ENCODE measurements around the gene B4GAT1. TPM values are rescaled to one million over a fixed set of nuclear protein-coding genes. Genes with fewer than 3 reads are reported as not detected.
A peak's percentile ranks its signal among the peaks of the same experiment; 100 is the strongest.

Gene B4GAT1
- total and polyA plus RNA-seq, 2 of the 13 experiments (the other 11 are each of a cell fraction or from before 2014, with no cell fraction given): 40.4 to 109 TPM

GRCh38 chr11:66302656-66303055 is 44.8 kb downstream of the B4GAT1 start:
- no peaks in the 10 kb centered on the region for H4K20me1 ChIP-seq (ENCODE audit: insufficient read depth, low read length)
- 44% methylated on average over 12 of the region's 12 CpGs for WGBS (ENCODE audit: low lambda C conversion rate)
- FAIRE-seq (no peak), ATAC-seq (no peak), DNase-seq (ENCODE audit: low spot score) (no peak)
- ChIA-PET POLR2A (interaction anchor here (1.8 to 1.9 kb wide), 2 partner anchors 10 to 14 kb away, joined by 9 to 14 read pairs; partner anchors contain the start of gene YIF1A), CTCF (ENCODE audit: low intra/inter-chr PET ratio, low total read pairs) (no interaction called here)
- H3K4me2 ChIP-seq (ENCODE audit: low read depth, low read length): no peak overlapping the region
- no peaks in the 10 kb centered on the region for H3K9me3 ChIP-seq (ENCODE audit: low read length)
- no peak overlapping the region for H3K4me3 ChIP-seq (replicated peaks in 1 of 3; ENCODE audit: insufficient read depth in 1 of 3, low read depth in 2 of 3, low read length in 3 of 3)
- H3K9ac ChIP-seq (ENCODE audit: insufficient read depth, low read depth, low read length): no peak overlapping the region
- H3K79me2 ChIP-seq (ENCODE audit: insufficient read depth, low read length): no peaks in the 10 kb centered on the region
- no peak overlapping the region for H2AFZ ChIP-seq (ENCODE audit: low read length)
- in situ Hi-C loops (cut with HindIII; ENCODE audit: extremely low pct_ligation_motif_present, low pct_unique_long_range_greater_than_20kb) (no loop called here), intact Hi-C loops (cut with micrococcal nuclease; ENCODE audit: unreplicated experiment) (no loop called here)
- no TSS peak for BruUV-seq (replicated peaks)
- TF ChIP-seq ZNF572 (CRISPR knock-in tag; IDR thresholded peaks at IDR 0.05) (no peak), ZNF18 (CRISPR knock-in tag; IDR thresholded peaks at IDR 0.05; ENCODE audit: insufficient replicate concordance) (no peak), ZNF232 (CRISPR knock-in tag; IDR thresholded peaks at IDR 0.05; ENCODE audit: borderline replicate concordance) (no peak)
- no peaks in the 10 kb centered on the region for H3K4me1 ChIP-seq (ENCODE audit: insufficient read depth, low read length)
- H3K27ac ChIP-seq (ENCODE audit: extremely low read length, insufficient read depth, low read length): no peak overlapping the region
- H3K36me3 ChIP-seq (replicated peaks in 1 of 2; ENCODE audit: control insufficient read depth in 1 of 2, insufficient read depth in 2 of 2, low read length in 2 of 2): no peaks in the 10 kb centered on the region
- H3K27me3 ChIP-seq (ENCODE audit: control insufficient read depth in 1 of 2, insufficient read depth in 2 of 2, low read length in 2 of 2): peaks cover 1 to 11% of the 10 kb centered on the region in 2 experiments; a peak in 4 of 5 replicates

GRCh38 chr11:66299186-66299585 is 48.2 kb downstream of the B4GAT1 start:
- no TSS peak for BruUV-seq (replicated peaks)
- CTCF ChIA-PET (ENCODE audit: low intra/inter-chr PET ratio, low total read pairs): no interaction called here
- FAIRE-seq (no peak), DNase-seq (ENCODE audit: low spot score) (no peak), ATAC-seq (peak; percentile 20; the same call in 1 of the 3 replicates)
- no peak overlapping the region for H3K9ac ChIP-seq (ENCODE audit: insufficient read depth, low read depth, low read length)
- H2AFZ ChIP-seq (ENCODE audit: low read length): no peak overlapping the region
- POLR2A ChIA-PET: interaction anchor here (2.2 kb wide), 1 partner anchor 13 kb away, joined by 10 read pairs; no protein-coding TSS in a partner anchor
- no peaks in the 10 kb centered on the region for H3K9me3 ChIP-seq (ENCODE audit: low read length)
- no peak overlapping the region for H3K4me2 ChIP-seq (ENCODE audit: low read depth, low read length)
- in situ Hi-C loops (cut with HindIII; ENCODE audit: extremely low pct_ligation_motif_present, low pct_unique_long_range_greater_than_20kb): no loop called here
- no peak overlapping the region for H3K27ac ChIP-seq (ENCODE audit: extremely low read length, insufficient read depth, low read length)
- no peaks in the 10 kb centered on the region for H4K20me1 ChIP-seq (ENCODE audit: insufficient read depth, low read length)
- H3K4me1 ChIP-seq (ENCODE audit: insufficient read depth, low read length): 0 out of 2 replicates have a peak, but pooled peaks cover 6% of the 10 kb centered on the region
- H3K27me3 ChIP-seq (ENCODE audit: control insufficient read depth in 1 of 2, insufficient read depth in 2 of 2, low read length in 2 of 2): peaks cover 3 to 19% of the 10 kb centered on the region in 2 experiments; a peak in 4 of 5 replicates
- H3K4me3 ChIP-seq (replicated peaks in 1 of 3; ENCODE audit: insufficient read depth in 1 of 3, low read depth in 2 of 3, low read length in 3 of 3): no peak overlapping the region
- 5% methylated on average over 3 of the region's 3 CpGs for WGBS (ENCODE audit: low lambda C conversion rate)
- intact Hi-C loops (cut with micrococcal nuclease; ENCODE audit: unreplicated experiment): no loop called here
- no peaks in the 10 kb centered on the region for H3K79me2 ChIP-seq (ENCODE audit: insufficient read depth, low read length)
- H3K36me3 ChIP-seq (replicated peaks in 1 of 2; ENCODE audit: control insufficient read depth in 1 of 2, insufficient read depth in 2 of 2, low read length in 2 of 2): no peaks in the 10 kb centered on the region
- TF ChIP-seq FOXA3 (CRISPR knock-in tag; IDR thresholded peaks at IDR 0.05) (no peak), ZNF33A (CRISPR knock-in tag; IDR thresholded peaks at IDR 0.05; ENCODE audit: borderline replicate concordance) (no peak), JUN (CRISPR knock-in tag; IDR thresholded peaks at IDR 0.05) (no peak), TFAP4 (IDR thresholded peaks at IDR 0.05; ENCODE audit: borderline replicate concordance, low read depth) (no peak), FOXM1 (CRISPR knock-in tag; IDR thresholded peaks at IDR 0.05) (no peak), ZNF777 (CRISPR knock-in tag; IDR thresholded peaks at IDR 0.05) (no peak), PTBP1 (IDR thresholded peaks at IDR 0.05; ENCODE audit: low read depth, low read length, poor library complexity, severe bottlenecking) (no peak), BCLAF1 (IDR thresholded peaks at IDR 0.05) (no peak), MXD1 (CRISPR knock-in tag; IDR thresholded peaks at IDR 0.05) (no peak), ZFY (CRISPR knock-in tag; IDR thresholded peaks at IDR 0.05) (no peak)
